Measurements from ENCODE around the gene TRPV6.

TRPV6 gene

GRCh38 chr7:142882338-142882678 is 3.2 kb downstream of the TRPV6 start:
- DNase-seq: no peak
- Histone ChIP-seq H3K4me3 (ENCODE audit: low read depth, low read length) (no peak overlapping the region), H3K27ac (no peak overlapping the region), H3K36me3 (no peaks in the 10 kb centered on the region), H3K27me3 (ENCODE audit: insufficient read depth, low read depth, severe bottlenecking) (no peaks in the 10 kb centered on the region), H3K9me3 (ENCODE audit: severe bottlenecking) (no peaks in the 10 kb centered on the region)
- no peak for TF ChIP-seq CTCF (IDR thresholded peaks at IDR 0.05; ENCODE audit: low read depth, low read length)

GRCh38 chr7:142881586-142882337 is 3.8 kb downstream of the TRPV6 start:
- peak; percentile 2 for DNase-seq
- H3K4me3 ChIP-seq (ENCODE audit: low read depth, low read length): no peak overlapping the region
- no peaks in the 10 kb centered on the region for H3K27me3 ChIP-seq (ENCODE audit: insufficient read depth, low read depth, severe bottlenecking)
- H3K27ac ChIP-seq: no peak overlapping the region
- no peaks in the 10 kb centered on the region for H3K36me3 ChIP-seq
- no peak for TF ChIP-seq CTCF (IDR thresholded peaks at IDR 0.05; ENCODE audit: low read depth, low read length)
- H3K9me3 ChIP-seq (ENCODE audit: severe bottlenecking): no peaks in the 10 kb centered on the region

GRCh38 chr7:142880876-142881505 is 4.6 kb downstream of the TRPV6 start:
- DNase-seq: peak; percentile 66
- TF ChIP-seq CTCF (IDR thresholded peaks at IDR 0.05; ENCODE audit: low read depth, low read length): peak; percentile 94
- H3K4me3 ChIP-seq (ENCODE audit: low read depth, low read length): no peak overlapping the region
- H3K27me3 ChIP-seq (ENCODE audit: insufficient read depth, low read depth, severe bottlenecking): no peaks in the 10 kb centered on the region
- no peak overlapping the region for H3K27ac ChIP-seq
- H3K36me3 ChIP-seq: no peaks in the 10 kb centered on the region
- H3K9me3 ChIP-seq (ENCODE audit: severe bottlenecking): no peaks in the 10 kb centered on the region

- no peaks in the 10 kb centered on the region for H3K9me3 ChIP-seq (ENCODE audit: severe bottlenecking)
- no peak for TF ChIP-seq CTCF (IDR thresholded peaks at IDR 0.05; ENCODE audit: low read depth, low read length)
- no peak overlapping the region for H3K27ac ChIP-seq
- H3K4me3 ChIP-seq (ENCODE audit: low read depth, low read length): no peak overlapping the region
- DNase-seq: no peak
- H3K36me3 ChIP-seq: no peaks in the 10 kb centered on the region
- no peaks in the 10 kb centered on the region for H3K27me3 ChIP-seq (ENCODE audit: insufficient read depth, low read depth, severe bottlenecking)
These were observed 6.5 kb downstream of the TRPV6 start for GRCh38 chr7:142879060-142879459.

- H3K27me3 ChIP-seq (ENCODE audit: insufficient read depth, low read depth, severe bottlenecking): no peaks in the 10 kb centered on the region
- no peaks in the 10 kb centered on the region for H3K9me3 ChIP-seq (ENCODE audit: severe bottlenecking)
- TF ChIP-seq CTCF (IDR thresholded peaks at IDR 0.05; ENCODE audit: low read depth, low read length): no peak
- H3K27ac ChIP-seq: no peak overlapping the region
- DNase-seq: no peak
- no peaks in the 10 kb centered on the region for H3K36me3 ChIP-seq
- no peak overlapping the region for H3K4me3 ChIP-seq (ENCODE audit: low read depth, low read length)
These were observed 7.2 kb downstream of the TRPV6 start for GRCh38 chr7:142878315-142878714.
